H1 (cell line): ENCODE results near the gene GARNL3. TPM values are rescaled to one million over a fixed set of nuclear protein-coding genes. Genes with fewer than 3 reads are reported as not detected.

ENCODE experiments used
- CHD2 ChIP-seq: IDR thresholded peaks from 2 replicates; pipeline ENCODE4 v1.6.1; 2012; ENCODE audit warnings: low read length, improper control_type of control experiment
- CREB1 ChIP-seq: IDR thresholded peaks from 2 replicates; pipeline ENCODE4 v1.6.1; 2012; ENCODE audit warnings: inconsistent platforms
- HDAC2 ChIP-seq, 2 experiments: fragments of 300-600 bp in 1 of 2; sonication (generic) in 1 of 2; IDR thresholded peaks; 2 replicates each; pipeline ENCODE4 v1.6.1; 2011 to 2012; ENCODE audit warnings: low read depth in 2 of 2, low read length in 2 of 2, mild to moderate bottlenecking in 2 of 2, moderate library complexity in 2 of 2, borderline replicate concordance in 1 of 2, inconsistent platforms in 1 of 2
- JUN ChIP-seq: IDR thresholded peaks from 2 replicates; pipeline ENCODE4 v1.6.1; 2011; ENCODE audit warnings: low read depth, mild to moderate bottlenecking, improper control_type of control experiment, low read length
- MAFK ChIP-seq: IDR thresholded peaks from 2 replicates; pipeline ENCODE4 v1.6.1; 2012; ENCODE audit warnings: low read depth, mild to moderate bottlenecking, improper control_type of control experiment, low read length
- PHF8 ChIP-seq: fragments of 200-600 bp; sonication (generic); conservative IDR thresholded peaks from 2 replicates; pipeline ENCODE4 v1.7.1; 2012; ENCODE audit warnings: low read depth, mild to moderate bottlenecking, inconsistent platforms, low read length, moderate library complexity
- POLR2A ChIP-seq, 2 experiments: IDR thresholded peaks; 1 replicate in 1 of 2; 2 replicates in 1 of 2; pipeline ENCODE4 v1.6.1; 2011; ENCODE audit warnings: low read depth in 2 of 2, low read length in 2 of 2, mild to moderate bottlenecking in 2 of 2; ENCODE audit errors: control extremely low read depth in 1 of 2
- POLR2AphosphoS5 ChIP-seq: IDR thresholded peaks from 2 replicates; pipeline ENCODE4 v1.6.1; 2011; ENCODE audit warnings: low read depth, low read length
- RBBP5 ChIP-seq: IDR thresholded peaks from 2 replicates; pipeline ENCODE4 v1.7.1; 2012; ENCODE audit warnings: low read depth, mild to moderate bottlenecking, inconsistent platforms, low read length, moderate library complexity, borderline replicate concordance
- SP4 ChIP-seq: IDR thresholded peaks from 2 replicates; pipeline ENCODE4 v1.6.1; 2012; ENCODE audit warnings: low read length, inconsistent platforms
- SRF ChIP-seq: IDR thresholded peaks from 2 replicates; pipeline ENCODE4 v1.6.1; 2011; ENCODE audit warnings: mild to moderate bottlenecking, low read depth, low read length, moderate library complexity
- TCF12 ChIP-seq: IDR thresholded peaks from 2 replicates; pipeline ENCODE4 v1.6.1; 2011; ENCODE audit warnings: low read depth, mild to moderate bottlenecking, low read length
- polyA plus RNA-seq, 7 experiments: library from polyadenylated mRNA; depleted of rRNA in 3 of 7; stranded (reverse) in 5 of 7; unstranded in 2 of 7; fragments of >200 nt in 5 of 7; fragments of 200-250 nt in 2 of 7; gene quantifications; 1 replicate in 5 of 7; 2 replicates in 1 of 7; 4 replicates in 1 of 7; pipeline versions ENCODE4 v1.2.1 to v1.2.3, GENCODE V29; 2011 to 2013; ENCODE audit warnings: missing spikeins in 2 of 7, mixed read lengths in 2 of 7
- total RNA-seq: library from RNA; stranded (reverse); fragmentation: NEBNext Ultra II Directional; extraction: Animal tissue kit (Norgen Biotek cat#: 25700); gene quantifications from 2 replicates; pipeline ENCODE4 v1.2.1, GENCODE V29; 2021
- TF ChIP-seq, protein P1 (sequence below): IDR thresholded peaks from 2 replicates; pipeline ENCODE4 v1.6.1; 2011; ENCODE audit warnings: low read length, improper control_type of control experiment
- TF ChIP-seq, protein P2 (sequence below): IDR thresholded peaks from 2 replicates; pipeline ENCODE4 v1.6.1; 2012; ENCODE audit warnings: inconsistent platforms

The GARNL3 gene
- total and polyA plus RNA-seq, 2 of the 8 experiments (the other 6 are each of a cell fraction or from before 2014, with no cell fraction given) = 6.5 to 18.3 TPM

DNA sequence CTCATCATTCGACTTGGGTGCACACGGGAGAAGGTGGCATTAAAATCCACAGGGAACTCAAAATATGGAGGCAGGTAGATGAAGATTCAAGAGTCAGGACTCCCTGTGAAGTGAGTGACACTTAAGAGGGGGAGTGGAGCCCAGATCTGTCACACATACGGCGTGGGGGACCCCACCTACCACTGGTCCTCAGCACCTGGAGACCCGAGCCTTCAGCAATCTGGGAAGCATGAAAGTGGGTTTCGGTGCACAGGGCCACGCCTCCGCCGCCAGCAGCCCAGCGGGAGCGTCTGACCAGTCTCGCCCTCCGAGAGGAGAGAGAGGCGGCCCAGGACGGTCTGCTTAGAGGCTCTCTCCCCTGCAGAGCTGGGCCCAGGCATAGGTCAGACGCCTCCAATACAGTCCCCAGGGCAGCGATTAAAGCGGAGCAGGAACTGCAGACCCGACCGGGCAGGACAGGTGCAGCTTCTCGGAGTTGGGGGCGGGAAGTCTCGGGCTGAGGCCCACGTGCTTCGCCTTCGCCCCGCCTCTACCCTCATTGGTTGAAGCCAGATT lies 131.8 kb downstream of the GARNL3 start (continued):
- TF ChIP-seq JUN = no peak
- TF ChIP-seq POLR2A (IDR thresholded peaks at IDR 0.05; ENCODE audit: control extremely low read depth in 1 of 2, low read depth in 2 of 2, low read length in 2 of 2) = peak in 1 of 2 experiments; percentile 69; a peak in 2 of 3 replicates
- TF ChIP-seq RBBP5 = 0 out of 2 replicates have a peak, but pooled peaks have one; percentile 45
- peak; percentile 49; the same call in 1 of the 2 replicates for TF ChIP-seq CHD2
- TF ChIP-seq HDAC2 (IDR thresholded peaks at IDR 0.05; ENCODE audit: borderline replicate concordance in 1 of 2, low read depth in 2 of 2, low read length in 2 of 2) = 0 out of 4 replicates have a peak, but pooled peaks of 1 of the 2 experiments have one; percentile 49
- no peak; the same call in 1 of the 2 replicates for TF ChIP-seq CREB1
- TF ChIP-seq, protein P1, sequence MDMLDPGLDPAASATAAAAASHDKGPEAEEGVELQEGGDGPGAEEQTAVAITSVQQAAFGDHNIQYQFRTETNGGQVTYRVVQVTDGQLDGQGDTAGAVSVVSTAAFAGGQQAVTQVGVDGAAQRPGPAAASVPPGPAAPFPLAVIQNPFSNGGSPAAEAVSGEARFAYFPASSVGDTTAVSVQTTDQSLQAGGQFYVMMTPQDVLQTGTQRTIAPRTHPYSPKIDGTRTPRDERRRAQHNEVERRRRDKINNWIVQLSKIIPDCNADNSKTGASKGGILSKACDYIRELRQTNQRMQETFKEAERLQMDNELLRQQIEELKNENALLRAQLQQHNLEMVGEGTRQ = peak; percentile 78
- TF ChIP-seq SRF = no peak
- TF ChIP-seq POLR2AphosphoS5 = peak; percentile 69
- peak; percentile 46 for TF ChIP-seq PHF8
- TF ChIP-seq TCF12 = 0 out of 2 replicates have a peak, but pooled peaks have one; percentile 32
- TF ChIP-seq, protein P2, sequence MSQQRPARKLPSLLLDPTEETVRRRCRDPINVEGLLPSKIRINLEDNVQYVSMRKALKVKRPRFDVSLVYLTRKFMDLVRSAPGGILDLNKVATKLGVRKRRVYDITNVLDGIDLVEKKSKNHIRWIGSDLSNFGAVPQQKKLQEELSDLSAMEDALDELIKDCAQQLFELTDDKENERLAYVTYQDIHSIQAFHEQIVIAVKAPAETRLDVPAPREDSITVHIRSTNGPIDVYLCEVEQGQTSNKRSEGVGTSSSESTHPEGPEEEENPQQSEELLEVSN = peak; percentile 98
- TF ChIP-seq SP4 = peak; percentile 24; the same call in 1 of the 2 replicates
- no peak for TF ChIP-seq MAFK
- TF ChIP-seq, all 59 proteins: peak for 18
